ENCODE measurements around the gene CNFN.

- TF ChIP-seq CTCF (IDR thresholded peaks at IDR 0.05) (no peak), POLR2A (IDR thresholded peaks at IDR 0.05) (no peak), EP300 (IDR thresholded peaks at IDR 0.05) (no peak)
Observed at GRCh38 chr19:42375415-42376176, 14.5 kb downstream of the CNFN start.
